Left ventricle myocardium inferior (tissue), 1 donor: ENCODE measurements around the gene RPL37A. TPM values are rescaled to one million over a fixed set of nuclear protein-coding genes. Genes with fewer than 3 reads are reported as not detected.

Experiments
- DNase-seq: peaks from one replicate; pipeline ENCODE4 v3.0.0-alpha.2; 2020
- H3K27ac ChIP-seq: fragments of 200-600 bp; replicated peaks from 2 replicates; pipeline ENCODE4 v1.8.0; 2021
- H3K27me3 ChIP-seq: fragments of 200-600 bp; 2 replicates; pipeline ENCODE4 v1.8.0; 2021; ENCODE audit warnings: low read depth
- H3K36me3 ChIP-seq: fragments of 200-600 bp; 2 replicates; pipeline ENCODE4 v1.8.0; 2021
- H3K4me1 ChIP-seq: fragments of 200-600 bp; 2 replicates; pipeline ENCODE4 v1.8.0; 2021
- H3K4me3 ChIP-seq: fragments of 200-600 bp; 2 replicates; pipeline ENCODE4 v1.8.0; 2021; ENCODE audit warnings: mild to moderate bottlenecking, moderate library complexity
- H3K9me3 ChIP-seq: fragments of 200-600 bp; replicated peaks from 2 replicates; pipeline ENCODE4 v1.8.0; 2021
- CTCF ChIP-seq: fragments of 200-600 bp; IDR thresholded peaks from 2 replicates; pipeline ENCODE4 v1.8.0; 2021; ENCODE audit warnings: antibody characterized with exemption, mild to moderate bottlenecking, borderline replicate concordance
- intact Hi-C: fragments of 100-400 bp; cut with micrococcal nuclease; formaldehyde crosslinking; loops from one replicate; pipeline ENCODE4 v1.11.0; 2022
- total RNA-seq: library from RNA; stranded (reverse); fragmentation: NEBNext Ultra II Directional; extraction: Animal tissue kit (Norgen Biotek cat#: 25700); gene quantifications from one replicate; pipeline ENCODE4 v1.2.1, GENCODE V29; 2021
- donor health status: DM: no; HTN: yes; CAD: no; lungs with severe emphysema.

The RPL37A gene
- total RNA-seq, 1 donor from 2014 or later = 1,816 TPM

- intact Hi-C loops = no loop called here
- Histone ChIP-seq H3K27ac (peak overlapping the region; percentile 93), H3K9me3 (no peaks in the 10 kb centered on the region), H3K4me3 (no peak overlapping the region), H3K27me3 (no peaks in the 10 kb centered on the region), H3K4me1 (peaks cover 56% of the 10 kb centered on the region), H3K36me3 (no peaks in the 10 kb centered on the region)
- no peak for DNase-seq
- TF ChIP-seq CTCF = no peak
These were observed 42.3 kb downstream of the RPL37A start for GRCh38 chr2:216540920-216541319.

- intact Hi-C loops = no loop called here
- Histone ChIP-seq H3K36me3 (no peaks in the 10 kb centered on the region), H3K4me3 (no peak overlapping the region), H3K27ac (no peak overlapping the region), H3K9me3 (no peaks in the 10 kb centered on the region), H3K4me1 (peaks cover 56% of the 10 kb centered on the region), H3K27me3 (no peaks in the 10 kb centered on the region)
- no peak for TF ChIP-seq CTCF
- DNase-seq = no peak
These were observed 42.9 kb downstream of the RPL37A start for GRCh38 chr2:216541505-216541904.

GRCh38 chr2:216545359-216545758, 46.7 kb downstream of the RPL37A start:
- Histone ChIP-seq H3K36me3 (no peaks in the 10 kb centered on the region), H3K4me1 (peaks cover 62% of the 10 kb centered on the region), H3K4me3 (no peak overlapping the region), H3K27ac (no peak overlapping the region), H3K9me3 (no peaks in the 10 kb centered on the region), H3K27me3 (no peaks in the 10 kb centered on the region)
- DNase-seq = no peak
- intact Hi-C loops = no loop called here
- no peak for TF ChIP-seq CTCF

DNA sequence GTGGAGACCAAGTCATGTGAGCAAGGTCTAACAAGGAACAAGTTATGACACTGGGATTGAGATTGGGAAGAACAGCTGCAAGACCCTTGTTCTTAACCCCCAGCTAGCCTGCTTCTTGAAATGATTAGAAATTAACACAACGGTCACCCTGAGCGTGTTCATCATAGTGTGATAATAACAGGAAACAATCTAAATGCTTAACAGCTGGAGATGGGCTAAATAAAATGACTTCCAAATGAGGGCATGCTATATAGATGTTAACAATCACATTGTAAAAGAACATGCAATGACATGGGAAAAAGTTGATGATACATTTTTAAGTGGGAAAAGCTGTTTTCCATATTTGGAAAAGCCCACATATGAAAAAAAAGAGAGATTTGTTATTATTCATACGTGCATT, 47.6 kb downstream of the RPL37A start:
- DNase-seq = no peak
- TF ChIP-seq CTCF = no peak
- no peaks in the 10 kb centered on the region for H3K27me3 ChIP-seq
- H3K36me3 ChIP-seq = no peaks in the 10 kb centered on the region
- H3K4me3 ChIP-seq = no peak overlapping the region
- intact Hi-C loops = no loop called here
- no peaks in the 10 kb centered on the region for H3K9me3 ChIP-seq
- peak overlapping the region; percentile 91 for H3K27ac ChIP-seq
- H3K4me1 ChIP-seq = peaks cover 58% of the 10 kb centered on the region

GRCh38 chr2:216546641-216547403, 48.2 kb downstream of the RPL37A start:
- H3K36me3 ChIP-seq = no peaks in the 10 kb centered on the region
- no peaks in the 10 kb centered on the region for H3K27me3 ChIP-seq
- intact Hi-C loops = no loop called here
- no peak for TF ChIP-seq CTCF
- no peaks in the 10 kb centered on the region for H3K9me3 ChIP-seq
- peaks cover 54% of the 10 kb centered on the region for H3K4me1 ChIP-seq
- peak overlapping the region; percentile 91 for H3K27ac ChIP-seq
- DNase-seq = no peak
- H3K4me3 ChIP-seq = no peak overlapping the region
